ENCODE measurements around the gene MRPL32. TPM values are rescaled to one million over a fixed set of nuclear protein-coding genes. Genes with fewer than 3 reads are reported as not detected.
A peak's percentile ranks its signal among the peaks of the same experiment; 100 is the strongest.

The MRPL32 gene
- total and polyA plus RNA-seq, 2 of the 13 experiments (the other 11 are each of a cell fraction or from before 2014, with no cell fraction given), result 39.0 to 81.2 TPM

- no peak for TF ChIP-seq ZNF512B (CRISPR knock-in tag; IDR thresholded peaks at IDR 0.05; ENCODE audit: borderline replicate concordance)
- peak; percentile 79; the same call in 1 of the 2 replicates for TF ChIP-seq ZNF766 (CRISPR knock-in tag; IDR thresholded peaks at IDR 0.05; ENCODE audit: borderline replicate concordance)
- no peak for TF ChIP-seq ZNF724P (CRISPR knock-in tag; IDR thresholded peaks at IDR 0.05; ENCODE audit: borderline replicate concordance)
- TF ChIP-seq NR2F6 (IDR thresholded peaks at IDR 0.05), result no peak
- TF ChIP-seq NR2F6 (CRISPR knock-in tag; IDR thresholded peaks at IDR 0.05), result no peak; the same call in 1 of the 2 replicates
- no peak for TF ChIP-seq MAFG (CRISPR knock-in tag; IDR thresholded peaks at IDR 0.05)
- peak; percentile 66; the same call in 1 of the 2 replicates for TF ChIP-seq ZNF431 (CRISPR knock-in tag; IDR thresholded peaks at IDR 0.05; ENCODE audit: borderline replicate concordance, low read depth)
- TF ChIP-seq, protein P1, sequence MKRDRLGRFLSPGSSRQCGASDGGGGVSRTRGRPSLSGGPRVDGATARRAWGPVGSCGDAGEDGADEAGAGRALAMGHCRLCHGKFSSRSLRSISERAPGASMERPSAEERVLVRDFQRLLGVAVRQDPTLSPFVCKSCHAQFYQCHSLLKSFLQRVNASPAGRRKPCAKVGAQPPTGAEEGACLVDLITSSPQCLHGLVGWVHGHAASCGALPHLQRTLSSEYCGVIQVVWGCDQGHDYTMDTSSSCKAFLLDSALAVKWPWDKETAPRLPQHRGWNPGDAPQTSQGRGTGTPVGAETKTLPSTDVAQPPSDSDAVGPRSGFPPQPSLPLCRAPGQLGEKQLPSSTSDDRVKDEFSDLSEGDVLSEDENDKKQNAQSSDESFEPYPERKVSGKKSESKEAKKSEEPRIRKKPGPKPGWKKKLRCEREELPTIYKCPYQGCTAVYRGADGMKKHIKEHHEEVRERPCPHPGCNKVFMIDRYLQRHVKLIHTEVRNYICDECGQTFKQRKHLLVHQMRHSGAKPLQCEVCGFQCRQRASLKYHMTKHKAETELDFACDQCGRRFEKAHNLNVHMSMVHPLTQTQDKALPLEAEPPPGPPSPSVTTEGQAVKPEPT (CRISPR knock-in tag; IDR thresholded peaks at IDR 0.05; ENCODE audit: low read depth), result 0 out of 2 replicates have a peak, but pooled peaks have one; percentile 16
- TF ChIP-seq ZNF510 (CRISPR knock-in tag; IDR thresholded peaks at IDR 0.05; ENCODE audit: low read depth), result peak; percentile 88
- TF ChIP-seq BORCS8-MEF2B (CRISPR knock-in tag; IDR thresholded peaks at IDR 0.05), result peak; percentile 77
- no peak for TF ChIP-seq RBAK (CRISPR knock-in tag; IDR thresholded peaks at IDR 0.05)
- TF ChIP-seq RORA (CRISPR knock-in tag; IDR thresholded peaks at IDR 0.05), result no peak
- peak; percentile 94 for TF ChIP-seq SALL1 (CRISPR knock-in tag; IDR thresholded peaks at IDR 0.05)
- no peak for TF ChIP-seq ZNF615 (CRISPR knock-in tag; IDR thresholded peaks at IDR 0.05; ENCODE audit: borderline replicate concordance)
- no peak for TF ChIP-seq ZNF33B (CRISPR knock-in tag; IDR thresholded peaks at IDR 0.05)
- no peak; the same call in 1 of the 2 replicates for TF ChIP-seq ZNF891 (CRISPR knock-in tag; IDR thresholded peaks at IDR 0.05)
- TF ChIP-seq ZNF777 (CRISPR knock-in tag; IDR thresholded peaks at IDR 0.05), result no peak; the same call in 1 of the 2 replicates
- peak; percentile 98 for TF ChIP-seq SMAD1 (CRISPR knock-in tag; IDR thresholded peaks at IDR 0.05; ENCODE audit: borderline replicate concordance, low read depth)
- TF ChIP-seq SP1 (IDR thresholded peaks at IDR 0.05), result no peak
- TF ChIP-seq SP1 (CRISPR knock-in tag; IDR thresholded peaks at IDR 0.05), result peak; percentile 66
- TF ChIP-seq MYPOP (CRISPR knock-in tag; IDR thresholded peaks at IDR 0.05), result peak; percentile 95
- TF ChIP-seq ZNF343 (CRISPR knock-in tag; IDR thresholded peaks at IDR 0.05), result no peak
- TF ChIP-seq TCF7L2 (IDR thresholded peaks at IDR 0.05; ENCODE audit: low read depth, low read length), result no peak
- TF ChIP-seq ATAD3A (CRISPR knock-in tag; IDR thresholded peaks at IDR 0.05), result no peak
- TF ChIP-seq ZNF839 (CRISPR knock-in tag; IDR thresholded peaks at IDR 0.05; ENCODE audit: borderline replicate concordance), result no peak
- no peak for TF ChIP-seq ZNF703 (CRISPR knock-in tag; IDR thresholded peaks at IDR 0.05; ENCODE audit: borderline replicate concordance)
Observed at GRCh38 chr7:42911454-42912447, 20.4 kb upstream of the MRPL32 start, which contains the start of gene C7orf25 (continued).
